Fibroblast of lung (primary cell): ENCODE data around the gene ITSN1.

Experiments used
- CTCF ChIP-seq, 2 donors: IDR thresholded peaks in 1 of 2; conservative IDR thresholded peaks in 1 of 2; 1 replicate in 1 of 2; 2 replicates in 1 of 2; pipeline ENCODE4 v1.5.1; 2011 to 2012; ENCODE audit warnings: low read length in 2 of 2, control low read depth in 1 of 2, inconsistent platforms in 1 of 2, low read depth in 1 of 2, mild to moderate bottlenecking in 1 of 2
- EZH2 ChIP-seq: IDR thresholded peaks from 2 replicates; pipeline ENCODE4 v1.5.1; 2012; ENCODE audit warnings: low read length, control low read depth, mild to moderate bottlenecking; ENCODE audit errors: missing control alignments

GRCh38 chr21:33893917-33894316 is 251.6 kb downstream of the ITSN1 start:
- no peak for TF ChIP-seq CTCF (conservative IDR thresholded peaks at IDR 0.05 in 1 of 2, IDR thresholded peaks at IDR 0.05 in 1 of 2; ENCODE audit: low read depth in 1 of 2, low read length in 2 of 2)
- no peak for TF ChIP-seq EZH2
